Nephron progenitor cell (in vitro differentiated cells): Measurements from ENCODE around the gene TMEM201.

Source experiments
- DNase-seq: peaks from one replicate; pipeline ENCODE4 v3.0.0; 2021
- H3K27ac Mint-ChIP-seq: 2 replicates; pipeline ENCODE4 v1.8.0; 2021; ENCODE audit warnings: mild to moderate bottlenecking, moderate library complexity, mixed read lengths
- H3K27me3 Mint-ChIP-seq: 2 replicates; pipeline ENCODE4 v1.8.0; 2021; ENCODE audit warnings: mild to moderate bottlenecking, low read depth, mixed read lengths; ENCODE audit not compliant: poor library complexity
- H3K36me3 Mint-ChIP-seq: 2 replicates; pipeline ENCODE4 v1.8.0; 2021; ENCODE audit warnings: low read depth, mixed read lengths
- H3K4me1 Mint-ChIP-seq: 2 replicates; pipeline ENCODE4 v1.8.0; 2021; ENCODE audit warnings: mixed read lengths
- H3K4me3 Mint-ChIP-seq: 2 replicates; pipeline ENCODE4 v1.8.0; 2021; ENCODE audit warnings: mild to moderate bottlenecking, moderate library complexity, mixed read lengths
- H3K9me3 Mint-ChIP-seq: 2 replicates; pipeline ENCODE4 v1.8.0; 2021; ENCODE audit warnings: mild to moderate bottlenecking, moderate library complexity, mixed read lengths
- TF ChIP-seq, protein P1 (sequence below): fragments of 200-600 bp; sonication (generic); IDR thresholded peaks from 2 replicates; pipeline ENCODE4 v1.5.0; 2021; ENCODE audit warnings: antibody characterized with exemption

Gene TMEM201

DNA sequence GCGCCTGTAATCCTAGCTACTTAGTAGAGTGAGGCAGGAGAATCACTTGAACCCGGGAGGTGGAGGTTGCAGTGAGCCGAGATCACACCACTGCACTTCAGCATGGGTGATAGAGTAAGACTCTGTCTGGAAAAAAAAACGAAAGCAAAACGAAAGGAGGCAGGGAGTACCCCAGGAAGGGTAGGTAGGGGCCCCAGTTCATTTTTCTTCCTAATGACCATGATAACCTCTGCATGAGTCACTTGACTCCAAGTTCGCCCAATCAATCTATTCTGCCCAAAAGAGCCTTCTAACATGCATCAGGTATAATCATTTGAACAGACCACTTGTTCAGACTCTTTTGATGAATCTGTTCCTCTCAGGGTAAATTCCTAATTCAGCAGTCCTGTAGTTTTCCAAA is 13.2 kb upstream of the TMEM201 start:
- H3K27ac Mint-ChIP-seq = no peak overlapping the region
- H3K9me3 Mint-ChIP-seq = no peaks in the 10 kb centered on the region
- no peak for DNase-seq
- H3K4me1 Mint-ChIP-seq = peaks cover 6% of the 10 kb centered on the region
- H3K27me3 Mint-ChIP-seq = no peaks in the 10 kb centered on the region
- H3K4me3 Mint-ChIP-seq = no peak overlapping the region
- TF ChIP-seq, protein P1, sequence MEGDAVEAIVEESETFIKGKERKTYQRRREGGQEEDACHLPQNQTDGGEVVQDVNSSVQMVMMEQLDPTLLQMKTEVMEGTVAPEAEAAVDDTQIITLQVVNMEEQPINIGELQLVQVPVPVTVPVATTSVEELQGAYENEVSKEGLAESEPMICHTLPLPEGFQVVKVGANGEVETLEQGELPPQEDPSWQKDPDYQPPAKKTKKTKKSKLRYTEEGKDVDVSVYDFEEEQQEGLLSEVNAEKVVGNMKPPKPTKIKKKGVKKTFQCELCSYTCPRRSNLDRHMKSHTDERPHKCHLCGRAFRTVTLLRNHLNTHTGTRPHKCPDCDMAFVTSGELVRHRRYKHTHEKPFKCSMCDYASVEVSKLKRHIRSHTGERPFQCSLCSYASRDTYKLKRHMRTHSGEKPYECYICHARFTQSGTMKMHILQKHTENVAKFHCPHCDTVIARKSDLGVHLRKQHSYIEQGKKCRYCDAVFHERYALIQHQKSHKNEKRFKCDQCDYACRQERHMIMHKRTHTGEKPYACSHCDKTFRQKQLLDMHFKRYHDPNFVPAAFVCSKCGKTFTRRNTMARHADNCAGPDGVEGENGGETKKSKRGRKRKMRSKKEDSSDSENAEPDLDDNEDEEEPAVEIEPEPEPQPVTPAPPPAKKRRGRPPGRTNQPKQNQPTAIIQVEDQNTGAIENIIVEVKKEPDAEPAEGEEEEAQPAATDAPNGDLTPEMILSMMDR = no peak
- H3K36me3 Mint-ChIP-seq = peaks cover 46% of the 10 kb centered on the region

DNA sequence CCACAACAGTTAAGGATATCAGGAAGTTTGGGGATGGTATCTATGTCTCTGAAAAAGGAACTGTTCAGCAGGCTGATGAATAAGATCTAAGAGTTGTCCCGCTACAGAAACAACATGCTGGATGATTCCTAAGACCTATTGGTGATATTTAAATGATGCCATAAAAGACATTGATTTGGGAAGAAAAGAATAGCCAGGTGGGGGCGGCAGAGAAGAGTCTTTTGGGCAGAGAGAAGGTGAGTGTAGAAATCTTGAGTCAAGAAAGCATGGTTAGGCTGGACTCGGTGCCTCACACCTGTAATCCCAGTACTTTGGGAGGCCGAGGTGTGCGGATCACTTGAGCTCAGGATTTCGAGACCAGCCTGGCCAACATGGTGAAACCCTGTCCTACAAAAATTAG is 11.8 kb upstream of the TMEM201 start:
- H3K27ac Mint-ChIP-seq = peak overlapping the region; percentile 18
- H3K36me3 Mint-ChIP-seq = peaks cover 49% of the 10 kb centered on the region
- H3K9me3 Mint-ChIP-seq = no peaks in the 10 kb centered on the region
- TF ChIP-seq, protein P1 = no peak
- no peak overlapping the region for H3K4me3 Mint-ChIP-seq
- DNase-seq = no peak
- peaks cover 5% of the 10 kb centered on the region for H3K4me1 Mint-ChIP-seq
- no peaks in the 10 kb centered on the region for H3K27me3 Mint-ChIP-seq

DNA sequence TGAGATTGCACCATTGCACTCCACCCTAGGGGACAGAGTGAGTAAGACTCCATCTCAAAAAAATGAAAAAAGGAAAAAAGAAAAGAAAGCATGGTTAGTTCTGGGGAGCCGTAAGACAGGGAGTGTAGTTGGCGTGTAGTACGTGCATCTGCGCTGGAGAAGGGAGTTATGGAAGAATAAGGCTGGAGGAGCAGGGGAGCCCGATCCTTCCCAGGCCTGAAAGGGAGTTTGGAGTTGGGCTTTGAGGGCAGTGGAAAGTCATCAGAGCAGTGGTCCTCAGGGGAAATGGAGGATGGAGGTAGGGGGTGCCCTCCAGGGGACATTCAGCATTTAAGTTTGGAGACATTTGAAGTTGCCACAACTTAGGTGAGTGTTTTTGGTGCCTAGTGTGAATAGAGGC is 11.3 kb upstream of the TMEM201 start:
- TF ChIP-seq, protein P1 = no peak
- Mint-ChIP-seq H3K36me3 (peaks cover 54% of the 10 kb centered on the region), H3K4me3 (no peak overlapping the region), H3K27me3 (no peaks in the 10 kb centered on the region), H3K9me3 (no peaks in the 10 kb centered on the region), H3K4me1 (peaks cover 5% of the 10 kb centered on the region), H3K27ac (peak overlapping the region; percentile 22)
- no peak for DNase-seq

DNA sequence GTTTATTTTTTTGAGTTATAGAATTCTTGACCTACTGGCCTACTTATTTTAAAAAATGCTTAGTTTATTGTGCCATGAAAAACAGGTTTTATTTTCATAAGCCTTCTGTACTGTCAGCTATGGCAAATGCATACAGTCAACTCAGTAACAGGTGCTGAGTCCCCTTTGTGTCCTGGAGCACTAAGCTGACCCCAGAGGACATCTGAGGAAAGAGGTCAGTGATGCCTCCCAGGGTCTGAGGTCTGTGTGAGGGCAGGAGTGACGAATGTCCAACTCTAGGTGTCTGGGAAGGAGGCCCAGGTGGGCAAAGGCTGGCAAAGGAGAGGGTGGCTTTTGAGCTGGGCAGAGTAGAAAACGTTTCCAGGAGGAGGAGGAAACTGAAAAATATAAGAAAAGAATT is 7.8 kb upstream of the TMEM201 start:
- Mint-ChIP-seq H3K27me3 (no peaks in the 10 kb centered on the region), H3K4me3 (no peak overlapping the region), H3K4me1 (peaks cover under 1% of the 10 kb centered on the region), H3K27ac (peak overlapping the region; percentile 88), H3K9me3 (no peaks in the 10 kb centered on the region), H3K36me3 (peaks cover 59% of the 10 kb centered on the region)
- TF ChIP-seq, protein P1 = no peak
- DNase-seq = no peak

DNA sequence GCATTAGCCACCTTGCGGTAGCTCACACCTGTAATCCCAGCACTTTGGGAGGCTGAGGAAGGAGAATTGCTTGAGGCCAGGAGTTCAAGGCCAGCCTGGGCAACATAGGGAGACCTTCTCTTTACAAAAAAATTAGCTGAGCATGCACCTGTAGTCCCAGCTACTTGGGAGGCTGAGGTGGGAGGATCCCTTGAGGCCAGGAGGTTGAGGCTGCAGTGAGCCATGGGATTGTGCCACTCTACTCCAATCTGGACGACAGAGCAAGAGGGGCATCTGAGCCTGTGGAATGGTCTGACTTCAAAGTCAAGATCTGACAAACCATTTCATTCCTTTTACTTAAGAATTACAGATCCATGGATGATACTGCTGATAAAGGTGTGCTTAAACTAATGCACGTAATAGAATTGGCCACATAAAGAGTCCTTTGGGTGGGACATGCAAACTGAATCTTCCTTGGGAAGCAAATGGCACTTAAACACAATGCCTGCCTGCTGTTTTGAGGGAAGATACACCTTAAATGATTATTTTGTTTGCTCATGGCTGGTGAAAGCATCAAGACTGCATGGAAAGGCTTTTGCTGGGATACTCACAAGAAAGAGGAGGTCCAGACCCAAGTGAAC is 2.5 kb upstream of the TMEM201 start:
- no peak overlapping the region for H3K4me3 Mint-ChIP-seq
- TF ChIP-seq, protein P1 = no peak
- peaks cover 24% of the 10 kb centered on the region for H3K36me3 Mint-ChIP-seq
- H3K4me1 Mint-ChIP-seq = peaks cover 18% of the 10 kb centered on the region
- H3K27ac Mint-ChIP-seq = no peak overlapping the region
- H3K9me3 Mint-ChIP-seq = no peaks in the 10 kb centered on the region
- no peaks in the 10 kb centered on the region for H3K27me3 Mint-ChIP-seq
- DNase-seq = no peak

DNA sequence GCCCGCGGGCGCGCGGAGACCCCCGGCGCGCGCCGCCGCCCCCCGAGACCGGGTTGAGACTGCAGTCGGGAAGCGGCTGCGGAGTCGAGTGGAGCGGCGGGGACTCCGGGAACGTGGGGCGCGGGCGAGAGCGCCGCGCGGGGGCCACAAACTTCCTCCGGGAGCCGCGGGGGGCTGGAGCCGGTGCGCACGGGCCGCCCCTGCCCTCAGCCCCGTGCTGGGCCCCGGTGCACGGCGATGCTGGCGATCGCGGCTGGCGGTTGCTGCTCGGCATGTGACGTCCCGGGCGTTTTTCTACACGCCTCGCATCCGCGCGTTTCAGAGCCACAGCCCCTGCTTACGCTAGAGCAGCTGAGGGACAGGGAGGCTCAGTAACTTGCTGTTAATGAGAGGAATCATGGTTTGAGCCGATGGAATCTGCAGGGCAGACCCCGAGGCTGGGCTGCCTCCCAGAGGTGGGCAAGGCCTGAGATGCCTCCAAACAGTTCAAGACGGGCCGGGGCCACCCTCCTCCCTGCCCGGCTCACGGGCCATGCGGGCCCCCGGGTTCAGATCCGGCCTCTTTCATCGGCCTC is 520 bp downstream of the TMEM201 start:
- H3K4me3 Mint-ChIP-seq = peak overlapping the region; percentile 86
- H3K4me1 Mint-ChIP-seq = peaks cover 44% of the 10 kb centered on the region
- H3K36me3 Mint-ChIP-seq = peaks cover 5% of the 10 kb centered on the region
- DNase-seq = peak; percentile 48
- TF ChIP-seq, protein P1 = no peak
- no peaks in the 10 kb centered on the region for H3K9me3 Mint-ChIP-seq
- no peak overlapping the region for H3K27ac Mint-ChIP-seq
- no peaks in the 10 kb centered on the region for H3K27me3 Mint-ChIP-seq
